HG03039 (cell line): ENCODE data around the gene ITIH5.
"Not testable (repeated sequence)": the region's sequence is repeated elsewhere in the genome, so short reads cannot be mapped to it uniquely, and the experiment has no call there.

ENCODE experiments used
- ATAC-seq: cut with Tn5 transposase; IDR thresholded peaks from one replicate; pipeline ENCODE4 v1.9.1; 2021; ENCODE audit warnings: mild to moderate bottlenecking, moderate library complexity; ENCODE audit not compliant: unreplicated experiment

Gene ITIH5

GRCh38 chr10:7689591-7689990, 22.8 kb upstream of the ITIH5 start:
- no peak for ATAC-seq

DNA sequence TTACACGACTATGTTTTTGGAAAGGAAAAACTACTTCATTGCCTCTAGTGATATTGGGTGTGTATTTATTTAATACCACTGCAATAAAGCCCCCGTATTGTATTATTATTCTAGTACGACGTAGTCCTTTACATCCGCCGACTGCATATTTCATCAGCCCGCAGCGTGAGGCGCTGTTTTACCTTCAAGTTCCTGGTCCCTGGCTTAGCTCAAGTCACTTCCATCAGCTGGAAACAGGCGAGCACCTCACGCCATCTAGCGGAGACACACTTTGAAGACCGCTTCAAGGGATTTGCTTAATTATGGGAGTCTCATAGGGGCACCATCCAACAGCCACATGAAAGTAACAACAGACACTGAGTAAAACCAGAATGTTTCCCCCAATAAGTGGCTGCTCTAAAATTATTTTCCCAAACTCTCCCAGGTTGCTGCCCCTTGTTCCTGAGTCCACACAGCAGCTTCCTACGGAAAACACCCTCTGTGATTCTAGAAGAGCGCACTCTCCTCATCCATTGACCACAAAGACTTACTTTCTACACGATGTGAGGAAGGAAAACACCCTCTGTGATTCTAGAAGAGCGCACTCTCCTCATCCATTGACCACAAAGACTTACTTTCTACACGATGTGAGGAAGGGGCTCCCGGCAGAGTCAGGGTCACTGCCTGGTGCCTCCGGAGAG, 20.6 kb upstream of the ITIH5 start:
- peak; percentile 95 for ATAC-seq

DNA sequence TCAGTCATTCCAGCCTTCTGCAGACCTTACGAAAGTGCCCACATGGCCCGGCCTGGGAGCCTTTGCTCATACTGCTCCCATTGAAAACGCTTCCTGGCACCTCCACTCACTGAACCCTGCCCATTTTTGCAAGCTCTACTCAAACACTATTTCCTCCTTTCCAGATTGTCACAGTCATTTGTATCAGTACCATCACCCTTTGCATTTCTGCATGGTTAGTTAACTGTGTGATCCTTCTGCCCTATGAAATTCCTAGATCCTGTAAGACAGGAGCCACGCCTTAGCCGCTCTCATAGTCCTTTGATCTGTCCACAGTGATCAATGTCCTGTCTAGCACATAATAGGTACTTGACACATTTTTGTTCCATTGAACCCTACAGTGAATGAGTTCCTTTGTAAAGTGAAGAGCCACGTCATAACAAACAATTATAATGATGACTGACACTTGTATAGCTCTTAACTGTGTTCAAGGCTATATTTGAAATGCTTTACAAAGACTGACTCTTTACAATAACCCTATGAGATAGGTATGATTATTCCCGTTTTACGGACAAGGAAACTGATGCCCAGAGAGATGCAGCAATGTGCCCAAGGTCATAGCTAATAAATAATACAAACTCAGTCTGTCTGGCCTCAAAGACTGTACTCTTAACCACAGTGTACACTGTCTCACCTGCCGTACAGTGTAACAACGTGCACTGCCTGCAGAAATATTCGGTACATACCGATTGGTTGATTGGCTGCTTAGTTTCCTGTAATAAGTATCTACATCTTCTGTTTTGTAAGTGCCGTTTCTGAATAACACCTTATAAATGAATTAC, 19.8 kb upstream of the ITIH5 start:
- ATAC-seq = no peak

DNA sequence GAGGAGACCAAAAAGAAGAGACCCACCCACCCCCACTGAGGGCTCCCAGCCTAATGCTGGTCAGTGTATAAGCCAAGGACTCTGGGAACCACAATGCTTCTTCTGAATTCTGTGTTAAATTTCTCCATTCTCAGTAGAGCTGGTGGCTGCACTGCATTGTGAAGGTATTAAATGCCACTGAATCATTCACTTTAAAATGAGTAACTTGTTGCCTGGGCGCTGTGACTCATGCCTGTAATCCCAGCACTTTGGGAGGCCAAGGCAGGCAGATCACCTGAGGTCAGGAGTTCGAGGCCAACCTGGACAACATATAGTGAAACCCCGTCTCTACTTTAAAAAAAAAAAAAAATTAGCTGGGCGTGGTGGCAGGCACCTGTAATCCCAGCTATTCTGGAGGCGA, 13.3 kb upstream of the ITIH5 start:
- not testable (repeated sequence) for ATAC-seq

- ATAC-seq = no peak
These were observed 12.5 kb upstream of the ITIH5 start for GRCh38 chr10:7679256-7679655.

DNA sequence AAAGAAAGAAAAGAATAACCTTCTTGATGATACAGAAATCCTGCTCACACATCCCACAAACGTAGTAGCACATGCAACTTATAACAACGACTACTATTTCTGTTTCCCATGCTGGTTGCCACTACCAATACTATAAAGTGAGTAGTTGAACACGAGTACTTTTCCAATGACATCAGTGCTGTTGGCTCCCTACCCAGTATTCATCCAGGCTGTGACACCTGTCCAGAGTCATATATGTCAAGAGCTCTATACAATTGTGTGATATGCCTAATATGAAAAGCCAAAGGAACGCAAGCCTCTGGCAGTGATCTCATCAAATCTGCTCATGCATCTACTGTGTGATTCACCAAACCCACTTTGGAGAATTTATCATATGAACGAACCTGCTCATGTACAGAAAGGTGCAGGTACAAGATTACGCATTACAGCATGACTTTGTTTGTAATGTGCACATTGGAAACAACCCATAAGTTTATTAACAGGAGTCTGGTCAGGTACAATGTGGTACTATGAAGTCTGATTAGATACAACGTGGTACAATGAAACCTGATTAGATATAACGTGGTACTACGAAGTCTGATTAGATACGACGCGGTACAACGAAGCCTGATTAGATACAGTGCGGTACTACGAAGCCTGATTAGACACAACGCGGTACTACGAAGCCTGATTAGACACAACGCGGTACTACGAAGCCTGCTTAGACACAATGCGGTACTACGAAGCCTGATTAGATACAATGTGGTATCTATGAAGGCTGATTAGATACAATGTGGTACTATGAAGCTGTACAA, 5.8 kb upstream of the ITIH5 start:
- no peak for ATAC-seq

DNA sequence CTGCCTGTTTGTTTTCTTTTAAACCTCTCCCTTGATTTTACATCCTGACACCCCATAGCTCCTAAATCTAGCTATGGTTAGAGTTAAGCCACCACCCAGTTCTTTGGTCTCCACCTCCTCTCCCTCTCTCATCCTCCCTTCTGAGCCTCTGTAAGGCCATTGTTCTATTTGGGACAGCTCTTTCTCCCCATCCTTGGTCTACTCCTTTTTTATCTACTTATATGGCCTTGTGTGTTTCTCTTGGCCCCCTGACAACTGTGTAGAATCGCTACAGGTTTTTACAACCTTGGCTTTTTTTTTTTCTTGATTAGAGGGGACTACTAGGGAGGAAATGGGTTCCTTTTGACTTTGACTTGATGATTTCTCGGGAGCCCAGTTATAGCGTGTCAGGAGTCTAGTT, 3.4 kb upstream of the ITIH5 start:
- ATAC-seq = no peak

DNA sequence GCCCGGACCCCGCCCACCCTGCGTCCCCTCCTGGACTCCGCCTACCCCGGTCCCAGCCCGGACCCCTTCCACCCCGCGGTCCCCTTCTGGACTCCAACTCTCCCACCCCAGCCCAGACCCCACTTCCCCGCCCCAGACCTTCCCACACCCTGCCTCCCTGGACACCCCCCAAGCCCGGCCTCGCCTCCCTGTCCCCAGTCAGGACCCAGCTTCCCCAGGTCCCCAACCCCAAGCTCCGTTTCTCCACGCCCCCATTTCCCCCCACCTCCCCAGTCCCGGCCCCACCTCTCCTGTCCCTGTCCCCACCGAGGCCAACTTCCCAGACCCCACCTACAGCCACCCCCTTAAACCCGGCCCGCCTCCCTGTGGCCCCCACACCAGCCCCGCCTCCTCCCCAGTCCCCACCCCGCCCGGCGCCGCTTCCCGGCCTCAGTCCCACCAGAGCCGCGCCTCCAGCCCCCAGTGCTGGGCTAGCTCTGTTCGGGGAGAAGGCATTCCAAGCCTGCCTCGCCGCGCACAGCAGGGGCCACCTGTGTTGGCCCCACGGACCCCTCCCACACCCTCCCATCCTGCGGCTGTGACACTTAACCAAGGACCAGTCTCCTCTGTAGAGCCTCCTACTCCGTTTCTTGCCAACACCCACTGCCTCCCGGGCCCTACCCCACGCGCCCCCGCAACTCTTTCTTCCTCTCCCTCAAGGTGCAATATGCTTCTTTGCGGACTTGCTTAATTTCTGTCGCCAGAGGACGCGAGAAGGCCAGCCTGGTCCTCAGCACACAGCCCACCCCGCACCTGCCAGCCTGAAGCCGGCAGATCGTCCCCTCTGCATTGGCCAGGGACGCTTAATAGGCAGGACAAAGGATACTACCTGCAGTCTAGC, 736 bp upstream of the ITIH5 start:
- no peak for ATAC-seq

GRCh38 chr10:7665767-7666166, 999 bp downstream of the ITIH5 start:
- ATAC-seq = no peak

- ATAC-seq = no peak
These were observed 2.1 kb downstream of the ITIH5 start for GRCh38 chr10:7664707-7665106.

- no peak for ATAC-seq
These were observed 4.2 kb downstream of the ITIH5 start for GRCh38 chr10:7662522-7662921.

- ATAC-seq = no peak
These were observed 7.2 kb downstream of the ITIH5 start for GRCh38 chr10:7659560-7659959.

GRCh38 chr10:7657552-7657951, 9.2 kb downstream of the ITIH5 start:
- no peak for ATAC-seq

DNA sequence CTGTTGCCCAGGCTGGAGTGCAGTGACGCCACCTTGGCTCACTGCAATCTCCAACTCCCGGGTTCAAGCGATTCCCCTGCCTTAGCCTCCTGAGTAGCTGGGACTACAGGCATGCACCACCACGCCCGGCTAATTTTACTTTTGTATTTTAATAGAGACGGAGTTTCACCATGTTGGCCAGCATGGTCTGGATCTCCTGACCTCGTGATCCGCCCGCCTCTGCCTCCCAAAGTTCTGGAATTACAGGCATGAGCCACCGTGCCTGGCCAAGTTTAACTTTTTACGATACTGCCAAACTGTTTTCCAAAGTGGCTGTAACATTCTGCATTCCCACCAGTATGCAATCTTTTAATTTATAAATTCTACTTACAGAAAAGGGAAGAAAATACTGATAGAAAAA, 9.7 kb downstream of the ITIH5 start:
- ATAC-seq = not testable (repeated sequence)

GRCh38 chr10:7651853-7652470, 14.8 kb downstream of the ITIH5 start:
- no peak for ATAC-seq

DNA sequence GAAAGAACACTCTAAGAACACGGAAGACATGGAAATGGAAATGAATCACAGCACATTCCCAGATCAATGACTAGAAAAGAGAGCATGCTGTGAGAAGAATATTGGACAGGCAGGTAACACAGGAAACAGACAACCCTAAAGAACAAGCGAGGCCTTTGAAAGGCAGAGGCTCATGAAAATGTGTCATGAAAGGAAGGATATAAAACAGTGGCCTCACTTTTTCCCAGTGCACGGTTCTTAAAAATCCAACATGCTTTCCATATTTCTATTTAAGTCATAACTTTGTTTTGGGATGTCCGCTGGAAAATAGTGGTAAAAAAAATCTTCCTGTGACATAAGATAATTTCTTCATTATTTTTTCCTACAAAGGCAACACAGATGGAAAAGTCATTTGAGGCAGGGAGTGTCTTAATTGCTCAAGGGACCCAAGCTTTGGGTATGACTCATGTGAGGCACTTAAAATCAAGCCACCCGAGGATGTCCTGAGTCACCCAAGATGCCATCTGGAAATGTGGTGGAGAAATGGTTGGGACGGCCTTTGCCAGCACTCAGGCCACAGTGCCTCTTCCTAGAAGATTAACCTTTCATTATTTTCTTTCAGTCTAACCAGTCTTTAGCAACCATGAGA, 17.0 kb downstream of the ITIH5 start:
- ATAC-seq = no peak

- no peak for ATAC-seq
These were observed 19.6 kb downstream of the ITIH5 start for GRCh38 chr10:7647062-7647664.

- ATAC-seq = no peak
These were observed 24.2 kb downstream of the ITIH5 start for GRCh38 chr10:7642491-7643011.
